ENCODE measurements around the gene AGAP3.

- TF ChIP-seq CTCF (IDR thresholded peaks at IDR 0.05) (no peak), REST (IDR thresholded peaks at IDR 0.05; ENCODE audit: insufficient read depth in 1 of 2, low read depth in 2 of 2, low read length in 1 of 2) (no peak), POLR2AphosphoS5 (IDR thresholded peaks at IDR 0.05; ENCODE audit: low read depth, low read length) (no peak), TCF7L2 (IDR thresholded peaks at IDR 0.05; ENCODE audit: low read depth, low read length) (no peak)
Observed at GRCh38 chr7:151088856-151089699, 2.8 kb downstream of the AGAP3 start.

Measured in Panc1 (cell line).